Endometrial microvascular endothelial cells (primary cell): ENCODE results near the gene COL4A2. TPM values are rescaled to one million over a fixed set of nuclear protein-coding genes. Genes with fewer than 3 reads are reported as not detected.
"Not testable (repeated sequence)": the region's sequence is repeated elsewhere in the genome, so short reads cannot be mapped to it uniquely, and the experiment has no call there.

Source experiments
- in situ Hi-C: cut with HindIII; loops from 2 replicates; pipeline ENCODE4 v1.10.0; 2017; ENCODE audit warnings: low sequenced_read_pairs, low pct_unique_long_range_greater_than_20kb; ENCODE audit errors: inconsistent ontology term
- total RNA-seq: library from RNA; depleted of rRNA; stranded (reverse); fragments of >200 nt; gene quantifications from one replicate; pipeline ENCODE4 v1.2.3, GENCODE V29; 2015; ENCODE audit errors: inconsistent ontology term

The COL4A2 gene
- total RNA-seq, 1 donor from 2014 or later = 444 TPM

DNA sequence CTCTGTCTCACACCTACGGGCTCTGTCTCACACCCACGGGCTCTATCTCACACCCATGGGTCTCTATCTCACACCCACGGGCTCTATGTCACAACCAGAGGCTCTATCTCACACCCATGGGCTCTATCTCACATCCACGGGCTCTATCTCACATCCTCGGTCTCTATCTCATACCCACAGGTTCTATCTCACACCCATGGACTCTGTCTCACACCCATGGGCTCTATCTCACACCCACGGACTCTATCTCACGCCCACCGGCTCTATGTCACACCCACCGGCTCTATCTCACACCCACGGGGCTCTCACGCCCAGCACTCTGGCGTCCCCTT, 73.9 kb downstream of the COL4A2 start:
- in situ Hi-C loops = no loop called here

DNA sequence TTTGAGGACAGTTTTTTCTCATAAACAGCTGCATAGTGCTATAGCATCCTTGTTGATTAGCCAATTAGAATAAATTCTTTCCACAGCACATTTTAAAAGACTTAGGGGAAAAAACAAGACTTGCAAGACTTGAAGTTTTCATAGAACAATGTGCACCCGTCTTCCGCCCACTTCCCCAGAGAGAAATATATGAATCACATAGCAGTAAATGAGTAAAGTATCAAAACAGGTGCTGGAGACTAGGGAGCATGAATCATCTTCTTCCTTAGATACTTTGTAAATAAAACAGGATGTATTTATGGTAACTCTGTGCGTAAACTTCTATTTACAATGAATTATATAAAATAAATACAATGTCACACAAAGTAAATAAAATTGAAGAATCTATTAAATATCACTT, 75.1 kb downstream of the COL4A2 start:
- in situ Hi-C loops = no loop called here

GRCh38 chr13:110382830-110383229, 75.7 kb downstream of the COL4A2 start:
- in situ Hi-C loops = no loop called here

DNA sequence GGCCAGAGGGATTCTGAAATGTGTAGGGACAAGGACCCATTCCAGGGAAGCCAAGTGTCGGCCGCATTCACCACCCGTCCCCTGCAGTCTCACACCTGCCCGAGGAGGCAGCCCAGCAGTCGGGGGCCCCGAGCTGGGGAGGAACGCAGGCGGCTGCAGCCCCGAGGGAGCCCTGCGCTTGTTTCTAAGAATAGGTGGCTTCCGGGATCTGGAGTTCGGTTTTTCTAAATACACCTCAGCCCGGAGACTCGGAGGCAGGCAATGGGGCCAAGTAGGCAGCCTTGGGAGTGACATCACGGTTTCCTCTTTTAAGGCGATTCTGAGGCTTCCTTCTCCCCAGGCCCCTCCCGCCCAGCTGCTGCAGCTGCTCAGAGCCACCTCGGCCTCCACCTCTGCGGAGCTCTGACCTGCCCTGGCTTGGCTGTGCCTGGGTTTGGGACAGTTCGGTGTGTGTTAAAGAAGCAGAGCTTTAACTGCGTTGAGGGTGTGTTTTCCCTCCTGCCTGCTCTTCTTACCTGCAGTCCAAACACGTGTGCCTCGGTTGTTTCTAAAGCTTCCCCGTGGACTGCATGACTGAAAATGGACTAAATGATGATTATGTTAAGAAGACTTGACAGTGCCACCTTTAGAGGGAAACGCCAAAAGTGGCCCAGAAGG, 80.5 kb downstream of the COL4A2 start:
- in situ Hi-C loops = no loop called here

DNA sequence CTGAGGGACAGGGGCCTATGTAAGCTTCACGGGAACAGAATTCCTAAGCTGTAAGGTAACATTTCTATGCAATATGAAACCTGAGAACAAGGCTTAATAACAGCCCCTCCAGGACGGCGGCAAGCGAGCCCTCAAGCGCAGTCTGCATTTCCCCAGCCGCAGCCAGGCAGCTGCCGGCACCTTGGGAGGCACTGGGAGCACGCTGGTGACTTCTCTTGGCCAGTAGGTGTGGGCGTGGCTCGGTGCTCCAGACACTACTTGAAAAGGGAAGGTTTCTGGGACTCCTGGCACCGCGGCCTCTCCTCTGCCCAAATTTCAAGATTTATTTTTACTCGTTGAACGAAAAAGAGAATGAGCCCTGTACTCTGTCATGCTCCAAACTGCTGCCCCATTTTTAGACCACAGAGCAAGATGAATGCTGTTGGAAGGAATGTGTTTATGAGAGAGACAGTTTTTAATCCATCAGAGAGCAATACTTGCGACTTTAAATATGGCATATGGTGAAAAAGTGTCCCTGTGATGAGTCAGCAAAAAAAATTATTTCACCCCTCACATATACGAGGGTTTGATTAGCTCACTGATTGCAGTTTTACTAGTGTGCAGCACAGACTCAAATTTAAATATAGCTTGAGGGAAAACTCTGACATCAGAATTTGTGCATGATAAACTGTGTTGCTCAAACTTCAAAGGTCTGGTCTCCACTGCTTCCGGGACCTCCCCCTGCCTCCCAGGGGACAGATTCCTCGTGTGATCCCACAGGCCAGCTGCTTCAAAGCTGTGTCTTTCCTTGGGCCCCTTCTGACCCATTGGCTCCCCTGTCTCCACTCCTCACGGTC, 81.2 kb downstream of the COL4A2 start:
- in situ Hi-C loops = no loop called here

DNA sequence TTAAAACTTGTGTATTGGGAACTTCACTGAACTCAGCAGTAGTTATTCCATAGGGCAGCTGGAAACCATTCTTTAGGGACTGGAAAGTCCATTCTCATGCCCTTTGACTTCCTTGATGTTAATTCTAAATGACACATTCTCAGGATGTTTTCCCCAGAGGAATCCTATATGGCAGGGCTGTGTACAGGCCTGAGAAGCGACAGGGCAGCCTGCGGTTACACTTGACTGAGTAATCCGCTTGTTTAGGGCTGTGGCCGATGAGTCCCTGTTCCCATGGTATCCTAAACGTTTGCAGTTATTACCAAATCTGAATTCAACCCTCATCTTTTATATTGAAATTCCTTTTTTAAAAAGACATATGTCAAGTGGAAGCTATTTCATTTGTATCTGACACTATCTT, 83.5 kb downstream of the COL4A2 start:
- in situ Hi-C loops = no loop called here

- in situ Hi-C loops = no loop called here
Measured at GRCh38 chr13:110391273-110391672, 84.2 kb downstream of the COL4A2 start.

- in situ Hi-C loops = no loop called here
Measured at GRCh38 chr13:110392510-110393240, 85.6 kb downstream of the COL4A2 start.

- in situ Hi-C loops = no loop called here
Measured at GRCh38 chr13:110393761-110394160, 86.7 kb downstream of the COL4A2 start.

DNA sequence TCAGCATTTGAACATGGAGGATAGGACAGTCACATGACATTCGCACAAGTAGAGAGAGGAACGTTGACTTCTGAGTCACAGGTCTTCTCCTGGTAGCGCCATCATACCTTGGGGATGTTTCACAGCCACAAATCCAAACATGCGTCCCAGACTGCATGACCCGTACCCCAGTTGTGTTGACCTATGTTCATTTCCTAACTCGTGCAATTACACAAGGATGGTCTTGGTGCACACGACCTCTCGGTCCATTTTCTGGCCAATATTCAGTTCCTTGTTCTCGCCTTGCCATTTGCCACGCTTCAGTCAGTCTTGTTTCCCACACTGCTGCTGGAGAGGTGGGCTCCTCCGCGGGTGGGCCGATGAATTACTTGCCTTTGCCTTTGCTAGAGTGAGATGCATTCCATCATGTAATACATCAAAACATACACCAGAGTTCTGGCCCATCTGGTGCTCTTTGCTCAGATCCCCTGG, 87.3 kb downstream of the COL4A2 start:
- in situ Hi-C loops = no loop called here

- in situ Hi-C loops = not testable (repeated sequence)
Measured at GRCh38 chr13:110395616-110396015, 88.5 kb downstream of the COL4A2 start.

GRCh38 chr13:110396476-110396875, 89.4 kb downstream of the COL4A2 start:
- in situ Hi-C loops = no loop called here

- in situ Hi-C loops = no loop called here
Measured at GRCh38 chr13:110396913-110397381, 89.9 kb downstream of the COL4A2 start.

GRCh38 chr13:110397436-110398115, 90.5 kb downstream of the COL4A2 start:
- in situ Hi-C loops = no loop called here

DNA sequence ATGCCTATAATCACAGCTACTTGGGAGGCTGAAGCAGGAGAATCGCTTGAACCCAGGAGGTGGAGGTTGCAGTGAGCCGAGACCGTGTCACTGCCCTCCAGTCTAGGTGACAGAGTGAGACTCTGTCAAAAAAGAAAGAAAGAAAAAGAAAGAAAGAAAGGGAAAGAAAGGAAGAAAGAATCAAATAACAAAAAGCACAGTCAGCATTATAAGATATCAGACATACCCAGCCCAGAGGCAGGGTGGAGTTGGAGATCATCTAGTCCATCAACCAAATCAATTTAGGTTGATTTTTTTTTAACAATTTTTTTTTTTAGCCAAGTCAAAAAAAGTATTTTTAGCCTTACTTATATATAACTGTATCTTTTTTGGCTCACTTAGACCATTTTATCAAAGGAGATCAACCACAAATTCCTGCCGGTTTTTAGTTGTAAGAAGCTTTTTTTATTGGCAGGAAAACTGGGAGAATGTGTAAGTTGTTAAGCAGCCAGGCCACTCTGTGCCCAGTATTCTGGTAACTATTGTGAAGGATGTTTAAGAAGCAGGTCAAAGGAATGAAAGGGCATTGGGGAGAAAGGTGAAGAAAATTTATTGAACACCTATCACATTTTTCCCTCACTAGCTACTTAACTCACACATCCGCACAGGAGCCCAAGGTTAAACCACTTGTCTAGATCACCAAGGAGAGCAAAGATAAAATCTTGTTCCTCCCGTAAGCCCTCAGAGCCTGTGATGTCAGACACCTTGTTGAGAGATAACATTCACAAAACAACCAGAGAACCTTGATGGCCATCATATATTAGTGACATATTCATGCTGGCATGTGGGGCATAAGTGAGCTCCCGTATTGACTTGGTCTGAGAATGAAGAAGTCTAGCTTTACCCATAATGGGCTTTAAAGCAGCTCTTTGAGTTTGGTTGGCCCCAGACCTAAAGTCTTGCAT, 91.8 kb downstream of the COL4A2 start:
- in situ Hi-C loops = no loop called here

GRCh38 chr13:110399801-110400200, 92.7 kb downstream of the COL4A2 start:
- in situ Hi-C loops = loop anchor here (25.0 kb wide), 1 partner anchor 162 kb away; no protein-coding TSS in a partner anchor

- in situ Hi-C loops = loop anchor here (25.0 kb wide), 1 partner anchor 164 kb away; no protein-coding TSS in a partner anchor
Measured at GRCh38 chr13:110400786-110401533, 93.9 kb downstream of the COL4A2 start.
